Measurements from ENCODE around the gene UBA6.

GRCh38 chr4:67721315-67721769, 20.4 kb upstream of the UBA6 start:
- no peak for TF ChIP-seq TAF1 (IDR thresholded peaks at IDR 0.05; ENCODE audit: borderline replicate concordance, insufficient read depth, low read length)
- TF ChIP-seq POLR2AphosphoS5 (IDR thresholded peaks at IDR 0.05; ENCODE audit: low read depth, low read length): no peak
- no peak for TF ChIP-seq REST (IDR thresholded peaks at IDR 0.05; ENCODE audit: insufficient read depth in 1 of 2, low read depth in 2 of 2, low read length in 2 of 2)
